ENCODE data around the gene MED23.

Gene MED23

DNA sequence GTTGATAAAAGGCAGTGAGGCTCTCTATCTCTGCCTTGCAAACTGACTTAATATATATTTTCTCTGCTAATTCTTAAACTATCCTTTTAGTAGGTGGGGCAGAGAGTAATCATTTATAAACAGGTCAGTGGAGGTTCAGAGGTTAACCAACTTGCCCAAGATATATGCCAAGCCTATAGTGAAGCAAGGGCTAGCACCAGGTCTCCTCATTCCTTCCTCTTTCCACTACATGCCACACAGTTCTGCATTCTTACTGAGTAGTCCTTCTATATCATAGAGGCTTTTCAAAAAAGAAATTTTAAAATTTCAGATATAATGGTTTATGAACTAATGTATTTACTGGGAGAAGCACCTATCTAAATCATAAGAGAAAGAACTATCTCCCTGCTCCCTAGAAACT is 46.5 kb downstream of the MED23 start:
- no peak for DNase-seq (ENCODE audit: low read depth)
- no peak overlapping the region for H3K4me3 ChIP-seq (ENCODE audit: low read depth, low read length)
- TF ChIP-seq POLR2A (IDR thresholded peaks at IDR 0.05; ENCODE audit: extremely low read depth, insufficient read length) (no peak), MYC (IDR thresholded peaks at IDR 0.05; ENCODE audit: low read depth, low read length) (no peak)
- TF ChIP-seq, protein P1, sequence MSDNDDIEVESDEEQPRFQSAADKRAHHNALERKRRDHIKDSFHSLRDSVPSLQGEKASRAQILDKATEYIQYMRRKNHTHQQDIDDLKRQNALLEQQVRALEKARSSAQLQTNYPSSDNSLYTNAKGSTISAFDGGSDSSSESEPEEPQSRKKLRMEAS (IDR thresholded peaks at IDR 0.05; ENCODE audit: low read depth, low read length): no peak
- TF ChIP-seq, protein P2, sequence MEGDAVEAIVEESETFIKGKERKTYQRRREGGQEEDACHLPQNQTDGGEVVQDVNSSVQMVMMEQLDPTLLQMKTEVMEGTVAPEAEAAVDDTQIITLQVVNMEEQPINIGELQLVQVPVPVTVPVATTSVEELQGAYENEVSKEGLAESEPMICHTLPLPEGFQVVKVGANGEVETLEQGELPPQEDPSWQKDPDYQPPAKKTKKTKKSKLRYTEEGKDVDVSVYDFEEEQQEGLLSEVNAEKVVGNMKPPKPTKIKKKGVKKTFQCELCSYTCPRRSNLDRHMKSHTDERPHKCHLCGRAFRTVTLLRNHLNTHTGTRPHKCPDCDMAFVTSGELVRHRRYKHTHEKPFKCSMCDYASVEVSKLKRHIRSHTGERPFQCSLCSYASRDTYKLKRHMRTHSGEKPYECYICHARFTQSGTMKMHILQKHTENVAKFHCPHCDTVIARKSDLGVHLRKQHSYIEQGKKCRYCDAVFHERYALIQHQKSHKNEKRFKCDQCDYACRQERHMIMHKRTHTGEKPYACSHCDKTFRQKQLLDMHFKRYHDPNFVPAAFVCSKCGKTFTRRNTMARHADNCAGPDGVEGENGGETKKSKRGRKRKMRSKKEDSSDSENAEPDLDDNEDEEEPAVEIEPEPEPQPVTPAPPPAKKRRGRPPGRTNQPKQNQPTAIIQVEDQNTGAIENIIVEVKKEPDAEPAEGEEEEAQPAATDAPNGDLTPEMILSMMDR (IDR thresholded peaks at IDR 0.05; ENCODE audit: low read depth, low read length): no peak

DNA sequence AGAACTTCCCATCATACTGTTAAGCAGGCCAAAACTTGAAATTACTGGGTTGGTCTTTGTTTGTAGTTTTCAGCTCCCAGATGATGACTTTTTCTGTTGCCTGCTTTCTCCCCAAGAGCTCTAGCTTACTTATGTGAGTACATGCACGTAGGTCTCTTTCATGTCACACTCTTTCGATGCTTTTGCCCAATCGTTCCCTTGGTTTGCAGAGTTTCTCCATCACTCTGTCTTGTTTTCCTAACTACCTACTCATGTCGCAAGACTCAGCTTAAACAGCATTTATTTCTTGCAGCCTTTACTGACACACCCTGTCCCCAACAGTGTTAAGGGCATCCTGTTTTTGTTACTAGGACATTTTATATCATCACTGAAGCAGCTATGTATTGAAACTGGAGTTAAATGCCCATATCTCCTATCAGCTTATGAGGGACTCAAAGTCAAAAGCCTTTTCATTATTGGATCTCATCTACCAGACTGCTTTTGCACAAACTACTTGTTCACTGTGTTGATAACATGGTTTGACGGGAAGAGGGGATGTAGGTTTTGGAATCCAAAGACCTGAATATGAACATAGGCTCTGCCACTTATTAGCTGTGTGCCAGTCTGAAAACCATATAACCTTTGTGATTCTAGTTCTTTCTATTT is 52.1 kb downstream of the MED23 start:
- peak; percentile 8 for DNase-seq (ENCODE audit: low read depth)
- no peak for TF ChIP-seq MYC (IDR thresholded peaks at IDR 0.05; ENCODE audit: low read depth, low read length)
- TF ChIP-seq, protein P1 (IDR thresholded peaks at IDR 0.05; ENCODE audit: low read depth, low read length): no peak
- TF ChIP-seq, protein P2 (IDR thresholded peaks at IDR 0.05; ENCODE audit: low read depth, low read length): no peak
- TF ChIP-seq POLR2A (IDR thresholded peaks at IDR 0.05; ENCODE audit: extremely low read depth, insufficient read length): no peak
- no peak overlapping the region for H3K4me3 ChIP-seq (ENCODE audit: low read depth, low read length)

DNA sequence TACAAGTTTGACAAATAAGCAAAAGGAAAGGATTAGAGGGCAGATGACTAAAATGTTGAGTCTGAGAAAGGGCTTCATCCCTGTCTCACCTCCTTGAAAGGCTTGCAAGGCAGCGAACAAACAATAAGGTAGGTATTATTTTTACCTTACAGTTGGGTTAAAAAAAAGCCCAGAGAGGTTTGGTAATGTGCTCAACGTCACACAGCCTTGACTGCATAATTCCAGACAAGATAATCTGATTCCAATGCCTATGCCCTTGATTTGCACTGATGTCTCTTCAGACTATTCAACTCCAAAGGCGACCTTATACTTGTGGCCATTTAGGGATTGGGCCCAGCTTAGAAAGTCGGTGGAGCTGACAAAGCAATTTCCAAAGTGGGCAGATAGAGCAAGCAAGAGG is 53.4 kb downstream of the MED23 start:
- no peak for TF ChIP-seq POLR2A (IDR thresholded peaks at IDR 0.05; ENCODE audit: extremely low read depth, insufficient read length)
- TF ChIP-seq, protein P2 (IDR thresholded peaks at IDR 0.05; ENCODE audit: low read depth, low read length): no peak
- no peak for TF ChIP-seq MYC (IDR thresholded peaks at IDR 0.05; ENCODE audit: low read depth, low read length)
- TF ChIP-seq, protein P1 (IDR thresholded peaks at IDR 0.05; ENCODE audit: low read depth, low read length): no peak
- no peak for DNase-seq (ENCODE audit: low read depth)
- H3K4me3 ChIP-seq (ENCODE audit: low read depth, low read length): no peak overlapping the region

DNA sequence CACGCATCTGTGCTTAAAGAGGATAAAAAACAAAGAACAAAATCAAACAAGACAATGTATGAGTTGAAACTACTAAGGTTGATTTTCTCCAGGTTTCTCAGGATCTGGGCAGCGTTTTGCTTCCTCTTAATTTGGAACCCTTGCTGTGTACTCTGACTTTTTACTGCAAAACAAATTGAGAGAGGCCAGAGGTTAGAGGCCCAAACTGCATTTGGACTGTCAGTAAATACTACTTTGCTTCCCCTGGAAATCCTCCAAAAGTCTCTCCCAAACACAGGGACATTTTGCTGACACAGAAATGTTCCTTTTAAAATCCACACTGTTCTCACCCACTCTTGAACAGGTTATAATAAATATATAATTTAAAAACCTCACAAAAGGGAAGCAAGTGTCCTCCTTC is 53.9 kb downstream of the MED23 start:
- no peak overlapping the region for H3K4me3 ChIP-seq (ENCODE audit: low read depth, low read length)
- TF ChIP-seq, protein P2 (IDR thresholded peaks at IDR 0.05; ENCODE audit: low read depth, low read length): no peak
- TF ChIP-seq MYC (IDR thresholded peaks at IDR 0.05; ENCODE audit: low read depth, low read length) (no peak), POLR2A (IDR thresholded peaks at IDR 0.05; ENCODE audit: extremely low read depth, insufficient read length) (no peak)
- TF ChIP-seq, protein P1 (IDR thresholded peaks at IDR 0.05; ENCODE audit: low read depth, low read length): no peak
- DNase-seq (ENCODE audit: low read depth): no peak

DNA sequence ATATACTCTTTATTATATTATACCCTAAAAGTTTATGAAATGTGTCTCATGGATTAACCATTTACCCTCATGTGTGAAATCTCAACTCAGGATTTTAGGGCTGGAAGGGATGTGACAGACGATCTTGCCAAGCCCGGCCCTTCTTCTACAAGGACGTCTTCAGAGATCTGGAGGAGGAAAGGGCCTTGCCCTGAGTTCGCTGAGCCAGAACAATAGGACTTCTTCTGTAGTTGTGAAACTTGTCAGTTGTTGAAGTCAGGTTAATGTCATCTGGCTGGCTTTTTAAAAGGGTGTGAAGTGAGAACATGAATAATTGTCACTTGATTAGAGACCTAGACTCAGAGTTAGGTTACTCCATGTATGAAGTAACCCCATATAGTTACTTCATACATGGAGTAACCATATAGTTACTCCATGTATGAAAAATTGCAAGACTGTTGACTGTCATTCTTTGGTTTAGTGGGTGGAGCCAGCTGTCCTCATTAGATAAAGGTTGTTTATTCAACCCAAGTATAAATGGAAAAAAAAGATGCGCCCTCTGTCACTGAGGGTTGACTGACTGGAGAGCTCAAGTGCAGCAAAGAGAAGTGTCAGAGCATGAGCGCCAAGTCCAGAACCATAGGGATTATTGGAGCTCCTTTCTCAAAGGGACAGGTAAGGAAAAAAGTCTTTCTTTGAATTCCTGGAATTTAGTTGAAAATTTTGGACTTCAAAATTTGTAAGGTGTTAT is 55.2 kb downstream of the MED23 start, which contains the start of gene ARG1:
ARG1 (plus strand) TSS at position 541 of the 730 bp plus-strand sequence; CDS start at position 598, 57 bp downstream.
- DNase-seq (ENCODE audit: low read depth): no peak
- TF ChIP-seq MYC (IDR thresholded peaks at IDR 0.05; ENCODE audit: low read depth, low read length) (no peak), POLR2A (IDR thresholded peaks at IDR 0.05; ENCODE audit: extremely low read depth, insufficient read length) (no peak)
- TF ChIP-seq, protein P2 (IDR thresholded peaks at IDR 0.05; ENCODE audit: low read depth, low read length): no peak
- TF ChIP-seq, protein P1 (IDR thresholded peaks at IDR 0.05; ENCODE audit: low read depth, low read length): no peak
- H3K4me3 ChIP-seq (ENCODE audit: low read depth, low read length): no peak within 1 kb of the TSS
